H9 (cell line): ENCODE results near the gene CDH19. TPM values are rescaled to one million over a fixed set of nuclear protein-coding genes. Genes with fewer than 3 reads are reported as not detected.

ENCODE experiments used
- DNase-seq: peaks from one replicate; pipeline ENCODE4 v3.0.0-alpha.2; 2017
- H2AFZ ChIP-seq: one replicate; pipeline ENCODE4 v1.6.1; 2013; ENCODE audit warnings: mild to moderate bottlenecking, low read length, control low read depth, moderate library complexity
- H2AK5ac ChIP-seq: 2 replicates; pipeline ENCODE4 v1.6.1; 2013; ENCODE audit warnings: low read length, control low read depth, mixed read lengths; ENCODE audit not compliant: insufficient read length
- H2BK120ac ChIP-seq: one replicate; pipeline ENCODE4 v1.6.1; 2013; ENCODE audit warnings: low read depth, mild to moderate bottlenecking, low read length, control low read depth, inconsistent platforms; ENCODE audit not compliant: poor library complexity, severe bottlenecking
- H2BK12ac ChIP-seq: 2 replicates; pipeline ENCODE4 v1.6.1; 2013; ENCODE audit warnings: low read length, control low read depth, mixed read lengths, low read depth; ENCODE audit not compliant: insufficient read length
- H2BK15ac ChIP-seq: 2 replicates; pipeline ENCODE4 v1.6.1; 2013; ENCODE audit warnings: low read depth, low read length, control low read depth
- H2BK20ac ChIP-seq: one replicate; pipeline ENCODE4 v1.6.1; 2013; ENCODE audit warnings: low read depth, mild to moderate bottlenecking, low read length, control low read depth, inconsistent platforms; ENCODE audit not compliant: poor library complexity, severe bottlenecking
- H2BK5ac ChIP-seq: 2 replicates; pipeline ENCODE4 v1.6.1; 2013; ENCODE audit warnings: low read length, control low read depth, mixed read lengths; ENCODE audit not compliant: insufficient read length
- H3K14ac ChIP-seq: 2 replicates; pipeline ENCODE4 v1.6.1; 2013; ENCODE audit warnings: low read length, control low read depth; ENCODE audit not compliant: insufficient read depth
- H3K18ac ChIP-seq: 2 replicates; pipeline ENCODE4 v1.6.1; 2013; ENCODE audit warnings: low read depth, mild to moderate bottlenecking, mixed read lengths, low read length, control low read depth; ENCODE audit not compliant: insufficient read length
- H3K23ac ChIP-seq: 2 replicates; pipeline ENCODE4 v1.6.1; 2013; ENCODE audit warnings: low read length, control low read depth, mixed read lengths, low read depth; ENCODE audit not compliant: insufficient read length
- H3K23me2 ChIP-seq: 2 replicates; pipeline ENCODE4 v1.6.1; 2013; ENCODE audit warnings: low read depth, mild to moderate bottlenecking, mixed read lengths, low read length, control low read depth; ENCODE audit not compliant: insufficient read length, poor library complexity, severe bottlenecking
- H3K27ac ChIP-seq: 2 replicates; pipeline ENCODE4 v1.5.1; 2013; ENCODE audit warnings: low read length, control low read depth, mixed read lengths, low read depth; ENCODE audit not compliant: insufficient read length
- H3K27me3 ChIP-seq: 2 replicates; pipeline ENCODE4 v1.6.1; 2013; ENCODE audit warnings: low read length, control low read depth, inconsistent platforms; ENCODE audit not compliant: insufficient read depth
- H3K4ac ChIP-seq: 2 replicates; pipeline ENCODE4 v1.6.1; 2013; ENCODE audit warnings: low read depth, mild to moderate bottlenecking, control low read depth, inconsistent platforms, low read length, moderate library complexity
- H3K4me1 ChIP-seq: 2 replicates; pipeline ENCODE4 v1.6.1; 2013; ENCODE audit warnings: low read length, control low read depth, inconsistent platforms; ENCODE audit not compliant: insufficient read depth
- H3K4me2 ChIP-seq: 2 replicates; pipeline ENCODE4 v1.6.1; 2013; ENCODE audit warnings: low read length, control low read depth, mixed read lengths; ENCODE audit not compliant: insufficient read length, insufficient read depth
- H3K56ac ChIP-seq: 2 replicates; pipeline ENCODE4 v1.6.1; 2013; ENCODE audit warnings: low read depth, mild to moderate bottlenecking, mixed read lengths, low read length, control low read depth; ENCODE audit not compliant: insufficient read length
- H3K79me1 ChIP-seq: 2 replicates; pipeline ENCODE4 v1.6.1; 2013; ENCODE audit warnings: low read depth, mild to moderate bottlenecking, moderate library complexity, low read length, control low read depth, inconsistent platforms; ENCODE audit not compliant: insufficient read depth, poor library complexity, severe bottlenecking
- H3K79me2 ChIP-seq: 2 replicates; pipeline ENCODE4 v1.6.1; 2013; ENCODE audit warnings: low read length, control low read depth, inconsistent platforms; ENCODE audit not compliant: insufficient read depth
- H3K9ac ChIP-seq: 2 replicates; pipeline ENCODE4 v1.6.1; 2013; ENCODE audit warnings: low read length, control low read depth, mixed read lengths; ENCODE audit not compliant: insufficient read length; ENCODE audit errors: extremely low read depth
- H3K9me3 ChIP-seq: one replicate; pipeline ENCODE4 v1.6.1; 2013; ENCODE audit warnings: low read depth, low read length, inconsistent platforms; ENCODE audit not compliant: control insufficient read depth
- H3T11ph ChIP-seq: one replicate; pipeline ENCODE4 v1.6.1; 2013; ENCODE audit warnings: mild to moderate bottlenecking, low read length, control low read depth, inconsistent platforms
- H4K20me1 ChIP-seq: one replicate; pipeline ENCODE4 v1.6.1; 2013; ENCODE audit not compliant: control insufficient read depth, insufficient read length, insufficient read depth
- H4K5ac ChIP-seq: 2 replicates; pipeline ENCODE4 v1.6.1; 2013; ENCODE audit warnings: low read depth, mild to moderate bottlenecking, mixed read lengths, low read length, control low read depth; ENCODE audit not compliant: insufficient read length
- H4K8ac ChIP-seq: replicated peaks from 2 replicates; pipeline ENCODE4 v1.6.1; 2013; ENCODE audit warnings: low read length, control low read depth, mixed read lengths, low read depth; ENCODE audit not compliant: insufficient read length
- H4K91ac ChIP-seq: 2 replicates; pipeline ENCODE4 v1.6.1; 2013; ENCODE audit warnings: low read depth, mild to moderate bottlenecking, moderate library complexity, mixed read lengths, low read length, control low read depth; ENCODE audit not compliant: insufficient read length
- H3K27ac Mint-ChIP-seq, 3 experiments: 2 replicates in 2 of 3; 3 replicates in 1 of 3; pipeline ENCODE4 v1.8.0; 2020 to 2021; ENCODE audit warnings: mixed read lengths in 3 of 3, mild to moderate bottlenecking in 1 of 3, moderate library complexity in 1 of 3
- H3K27me3 Mint-ChIP-seq: 2 replicates; pipeline ENCODE4 v1.8.0; 2021; ENCODE audit warnings: low read depth, mild to moderate bottlenecking, moderate library complexity, mixed read lengths
- H3K36me3 Mint-ChIP-seq, 3 experiments: 2 replicates in 2 of 3; 3 replicates in 1 of 3; pipeline ENCODE4 v1.8.0; 2020 to 2021; ENCODE audit warnings: low read depth in 3 of 3, mixed read lengths in 3 of 3; ENCODE audit not compliant: insufficient read depth in 1 of 3
- H3K4me1 Mint-ChIP-seq, 2 experiments: 2 replicates each; pipeline ENCODE4 v1.8.0; 2020; ENCODE audit warnings: mixed read lengths in 2 of 2
- H3K4me3 Mint-ChIP-seq, 2 experiments: 2 replicates in 1 of 2; 3 replicates in 1 of 2; pipeline ENCODE4 v1.8.0; 2020 to 2021; ENCODE audit warnings: mild to moderate bottlenecking in 2 of 2, mixed read lengths in 2 of 2, moderate library complexity in 1 of 2
- H3K9me3 Mint-ChIP-seq, 2 experiments: 2 replicates in 1 of 2; 3 replicates in 1 of 2; pipeline ENCODE4 v1.8.0; 2020; ENCODE audit warnings: mild to moderate bottlenecking in 2 of 2, mixed read lengths in 2 of 2, moderate library complexity in 1 of 2
- WGBS: extraction: QIAGEN DNeasy Blood & Tissue Kit; methylation state at CpG from one replicate; pipeline ENCODE4 v1.1.7; 2013; ENCODE audit warnings: missing lambda C conversion rate, low lambda C conversion rate, mixed read lengths; ENCODE audit not compliant: insufficient read length; ENCODE audit errors: extremely low coverage; 5-methylcytosine and 5-hydroxymethylcytosine counted together
- total RNA-seq: library from RNA; stranded (reverse); gene quantifications from 2 replicates; pipeline ENCODE4 v1.2.1, GENCODE V29; 2021
- TF ChIP-seq, protein P1 (sequence below): fragments of 200-600 bp; sonication (generic); conservative IDR thresholded peaks from 3 replicates; pipeline ENCODE4 v1.8.0; 2021; ENCODE audit warnings: antibody characterized with exemption, mild to moderate bottlenecking

The CDH19 gene
- total RNA-seq, 1 experiment from 2014 or later, result not detected

DNA sequence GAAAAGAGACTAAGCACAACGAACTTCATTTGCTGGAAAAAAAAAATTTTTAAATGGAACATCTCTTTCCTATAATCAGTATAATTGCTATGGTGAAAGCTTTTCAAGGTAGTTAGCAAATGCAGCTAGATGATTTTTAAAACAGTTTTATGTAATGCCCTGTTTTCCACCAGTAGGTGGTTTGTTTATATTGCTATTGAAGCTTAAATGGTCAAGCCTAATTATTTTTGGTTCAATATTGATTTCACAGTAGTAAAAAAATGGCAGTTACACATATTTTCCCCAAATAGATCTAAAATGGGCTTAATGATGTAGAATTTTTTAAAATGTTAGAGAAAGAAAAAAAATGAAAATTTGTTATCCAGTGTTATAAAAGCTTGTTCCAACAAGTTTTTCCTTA lies 70.2 kb downstream of the CDH19 start:
- H2AFZ ChIP-seq, result no peak overlapping the region
- no peak overlapping the region for H3K56ac ChIP-seq
- Mint-ChIP-seq H3K27me3 (no peaks in the 10 kb centered on the region), H3K36me3 (no peaks in the 10 kb centered on the region), H3K27ac (no peak overlapping the region; a peak in 1 of 7 replicates), H3K4me1 (peaks cover 6 to 10% of the 10 kb centered on the region in 2 experiments), H3K4me3 (no peak overlapping the region), H3K9me3 (no peaks in the 10 kb centered on the region)
- no peak overlapping the region for H3K23ac ChIP-seq
- no peak overlapping the region for H4K5ac ChIP-seq
- no peak overlapping the region for H3K18ac ChIP-seq
- H3K79me1 ChIP-seq, result no peaks in the 10 kb centered on the region
- no peaks in the 10 kb centered on the region for H4K20me1 ChIP-seq
- no peak overlapping the region for H2BK120ac ChIP-seq
- no peaks in the 10 kb centered on the region for H3K9me3 ChIP-seq
- H2BK5ac ChIP-seq, result no peak overlapping the region
- H3T11ph ChIP-seq, result no peak overlapping the region
- no peak overlapping the region for H2AK5ac ChIP-seq
- no peak overlapping the region for H4K8ac ChIP-seq
- no peaks in the 10 kb centered on the region for H3K27me3 ChIP-seq
- WGBS, result no CpG with 5 or more reads among the region's 1 CpG
- H3K9ac ChIP-seq, result no peak overlapping the region
- H3K4ac ChIP-seq, result no peak overlapping the region
- DNase-seq, result no peak
- H3K14ac ChIP-seq, result no peak overlapping the region
- H3K79me2 ChIP-seq, result no peaks in the 10 kb centered on the region
- TF ChIP-seq, protein P1, sequence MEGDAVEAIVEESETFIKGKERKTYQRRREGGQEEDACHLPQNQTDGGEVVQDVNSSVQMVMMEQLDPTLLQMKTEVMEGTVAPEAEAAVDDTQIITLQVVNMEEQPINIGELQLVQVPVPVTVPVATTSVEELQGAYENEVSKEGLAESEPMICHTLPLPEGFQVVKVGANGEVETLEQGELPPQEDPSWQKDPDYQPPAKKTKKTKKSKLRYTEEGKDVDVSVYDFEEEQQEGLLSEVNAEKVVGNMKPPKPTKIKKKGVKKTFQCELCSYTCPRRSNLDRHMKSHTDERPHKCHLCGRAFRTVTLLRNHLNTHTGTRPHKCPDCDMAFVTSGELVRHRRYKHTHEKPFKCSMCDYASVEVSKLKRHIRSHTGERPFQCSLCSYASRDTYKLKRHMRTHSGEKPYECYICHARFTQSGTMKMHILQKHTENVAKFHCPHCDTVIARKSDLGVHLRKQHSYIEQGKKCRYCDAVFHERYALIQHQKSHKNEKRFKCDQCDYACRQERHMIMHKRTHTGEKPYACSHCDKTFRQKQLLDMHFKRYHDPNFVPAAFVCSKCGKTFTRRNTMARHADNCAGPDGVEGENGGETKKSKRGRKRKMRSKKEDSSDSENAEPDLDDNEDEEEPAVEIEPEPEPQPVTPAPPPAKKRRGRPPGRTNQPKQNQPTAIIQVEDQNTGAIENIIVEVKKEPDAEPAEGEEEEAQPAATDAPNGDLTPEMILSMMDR, result peak; percentile 56
- no peak overlapping the region for H2BK20ac ChIP-seq
- no peak overlapping the region for H3K27ac ChIP-seq
- H4K91ac ChIP-seq, result no peak overlapping the region
- H2BK12ac ChIP-seq, result no peak overlapping the region
- no peak overlapping the region for H2BK15ac ChIP-seq
- H3K4me1 ChIP-seq, result no peaks in the 10 kb centered on the region; the same call in 1 of the 2 replicates
- no peaks in the 10 kb centered on the region for H3K23me2 ChIP-seq
- no peak overlapping the region for H3K4me2 ChIP-seq
